Esophagus squamous epithelium (tissue), 4 donors: ENCODE results near the gene FLNB.

Experiments used
- CTCF ChIP-seq, 6 experiments: fragments of 450-650 bp in 4 of 6; fragments of 200-600 bp in 2 of 6; sonication (generic) in 2 of 6; IDR thresholded peaks; one replicate each; pipeline ENCODE4 v1.5.1; 2016 to 2019; ENCODE audit warnings: antibody characterized with exemption in 6 of 6, mild to moderate bottlenecking in 4 of 6, moderate library complexity in 4 of 6
- POLR2A ChIP-seq, 4 donors: fragments of 450-650 bp; IDR thresholded peaks; one replicate each; pipeline ENCODE4 v1.6.1; 2017; ENCODE audit warnings: antibody characterized with exemption in 4 of 4, mild to moderate bottlenecking in 4 of 4, moderate library complexity in 3 of 4

GRCh38 chr3:57960174-57960505 is 48.1 kb upstream of the FLNB start:
- TF ChIP-seq CTCF (IDR thresholded peaks at IDR 0.05): no peak
- TF ChIP-seq POLR2A (IDR thresholded peaks at IDR 0.05): no peak
